GM13977 (cell line): ENCODE data around the gene DUSP22.

Experiments used
- DNase-seq: peaks from one replicate; pipeline ENCODE4 v3.0.0; 2012; ENCODE audit warnings: low spot score
- CTCF ChIP-seq: IDR thresholded peaks from 2 replicates; pipeline ENCODE4 v1.5.1; 2012; ENCODE audit warnings: mild to moderate bottlenecking, control low read depth; ENCODE audit not compliant: insufficient read depth; ENCODE audit errors: extremely low read depth, missing control alignments
- in situ Hi-C: fragments of 300-500 bp; cut with MboI; formaldehyde crosslinking; loops from one replicate; pipeline ENCODE4 v1.12.0; 2022; ENCODE audit warnings: low sequenced_read_pairs, low pct_unique_long_range_greater_than_20kb, mixed read lengths, inconsistent platforms; ENCODE audit not compliant: unreplicated experiment

Gene DUSP22

DNA sequence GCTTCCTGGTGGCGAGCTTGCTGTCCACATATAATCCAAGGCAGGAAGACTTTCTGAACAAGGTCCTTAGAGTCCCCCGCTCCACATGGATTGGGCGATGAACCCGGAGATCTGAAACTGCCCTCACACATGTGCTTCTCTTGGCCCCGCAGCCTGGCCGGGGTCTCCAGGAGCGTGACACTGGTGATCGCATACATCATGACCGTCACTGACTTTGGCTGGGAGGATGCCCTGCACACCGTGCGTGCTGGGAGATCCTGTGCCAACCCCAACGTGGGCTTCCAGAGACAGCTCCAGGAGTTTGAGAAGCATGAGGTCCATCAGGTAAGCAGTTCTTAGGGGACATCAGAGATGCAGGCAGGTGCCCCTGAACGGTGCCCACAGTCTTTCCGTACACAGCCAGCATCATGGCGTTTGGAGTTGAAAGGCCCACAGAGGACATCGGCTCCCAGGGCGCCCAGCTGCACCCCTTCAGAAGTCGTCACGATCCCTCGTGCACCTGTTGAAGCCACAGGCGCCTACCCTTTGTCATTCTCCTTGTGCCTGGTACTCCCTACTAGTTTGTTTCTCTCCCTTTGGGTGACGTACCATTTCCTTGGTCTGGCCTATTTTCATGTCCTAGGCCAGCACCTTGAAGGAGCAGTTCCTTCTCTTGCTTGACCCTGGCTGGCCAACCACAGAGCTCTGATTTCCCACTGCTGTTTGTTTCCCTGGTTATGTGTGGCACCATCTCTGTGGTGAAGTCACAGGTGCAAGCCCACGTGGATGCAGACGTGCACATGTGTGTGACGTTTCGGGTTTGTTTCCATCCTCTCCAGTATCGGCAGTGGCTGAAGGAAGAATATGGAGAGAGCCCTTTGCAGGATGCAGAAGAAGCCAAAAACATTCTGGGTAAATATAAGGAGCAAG, 55.9 kb downstream of the DUSP22 start:
- in situ Hi-C loops = no loop called here
- no peak for DNase-seq
- TF ChIP-seq CTCF = no peak

DNA sequence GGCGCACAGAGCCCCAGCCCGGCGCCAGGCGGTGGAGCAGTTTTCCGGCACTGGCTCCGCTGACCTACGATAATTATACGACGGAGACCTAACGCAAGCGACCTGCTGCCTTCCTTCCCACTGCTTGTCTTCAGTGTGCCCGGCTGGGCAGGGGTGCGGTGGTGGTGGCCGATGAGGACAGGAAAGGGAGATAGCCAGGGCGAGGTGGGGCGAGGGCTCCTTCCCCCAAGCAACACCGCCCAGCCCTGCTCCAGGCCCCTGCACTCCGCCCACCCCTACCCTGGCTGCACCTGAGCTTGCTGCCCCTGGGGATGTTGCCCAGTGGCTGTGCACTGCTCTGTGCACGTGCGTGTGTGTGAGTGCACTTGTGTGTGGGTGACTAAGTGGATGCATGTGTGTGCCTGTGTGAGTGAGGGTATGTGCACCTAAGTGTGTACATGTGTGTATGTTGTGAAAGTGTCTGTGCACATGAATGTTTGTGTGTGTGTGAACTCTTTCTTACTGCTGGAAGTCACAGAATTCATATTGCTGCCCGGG, 56.6 kb downstream of the DUSP22 start:
- DNase-seq = no peak
- in situ Hi-C loops = no loop called here
- no peak for TF ChIP-seq CTCF

DNA sequence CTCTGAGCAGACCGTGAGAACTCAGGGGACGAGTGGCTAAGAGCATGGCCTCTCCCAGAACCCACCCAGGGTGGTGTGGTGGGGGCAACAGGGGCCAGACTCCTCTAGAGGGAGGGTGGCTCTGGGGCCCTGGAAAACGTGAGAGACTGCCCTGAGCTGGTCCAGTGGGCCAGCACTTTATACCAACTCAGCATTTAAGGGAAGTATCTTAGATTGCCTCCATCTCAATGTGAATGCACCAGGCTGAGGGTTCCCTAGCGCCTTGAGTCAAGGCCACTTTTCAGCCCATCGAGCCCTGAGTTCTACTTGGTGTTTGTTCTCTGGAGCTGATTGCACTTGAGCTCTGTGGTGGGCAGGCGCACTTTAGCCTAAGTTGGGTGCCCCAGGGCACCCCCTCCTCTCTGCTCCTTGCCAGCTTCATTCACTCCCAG, 57.2 kb downstream of the DUSP22 start:
- in situ Hi-C loops = no loop called here
- no peak for DNase-seq
- no peak for TF ChIP-seq CTCF

DNA sequence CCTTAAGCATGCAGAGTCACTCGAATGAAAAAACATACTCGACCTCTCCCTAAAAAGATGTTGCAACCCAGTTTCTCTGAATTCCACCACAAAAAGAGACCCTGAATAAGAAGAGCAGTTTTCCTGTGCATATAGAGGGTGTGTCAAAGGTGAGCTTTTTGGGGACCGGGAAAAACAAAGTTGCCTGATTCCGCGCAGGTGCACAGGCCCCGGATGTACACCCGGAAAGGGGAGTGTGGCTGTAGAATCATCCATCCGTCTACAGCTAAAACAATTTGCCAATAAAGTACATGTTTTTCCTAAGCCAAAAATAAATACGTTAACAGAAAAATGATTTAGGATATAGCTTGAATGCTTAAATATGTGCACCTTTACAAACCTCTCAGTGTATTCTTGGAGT, 58.1 kb downstream of the DUSP22 start:
- DNase-seq = no peak
- no peak for TF ChIP-seq CTCF
- in situ Hi-C loops = no loop called here

- no peak for DNase-seq
- in situ Hi-C loops = no loop called here
- no peak for TF ChIP-seq CTCF
These were observed 59.0 kb downstream of the DUSP22 start for GRCh38 chr6:351011-351866.

- no peak for DNase-seq
- in situ Hi-C loops = no loop called here
- TF ChIP-seq CTCF = no peak
These were observed 59.6 kb downstream of the DUSP22 start for GRCh38 chr6:351867-352289.
